T-cell (primary cell): ENCODE data around the gene PUDP. TPM values are rescaled to one million over a fixed set of nuclear protein-coding genes. Genes with fewer than 3 reads are reported as not detected.

Experiments
- ATAC-seq, 4 experiments: fragments of 200-7000 bp in 3 of 4; fragments of 150-1000 bp in 1 of 4; cut with Tn5 transposase; replicated peaks in 1 of 4; 1 replicate in 3 of 4; 2 replicates in 1 of 4; pipeline ENCODE4 v1.10.0; 2021; ENCODE audit warnings: moderate library complexity in 3 of 4, mild to moderate bottlenecking in 2 of 4, moderate number of reproducible peaks in 1 of 4
- CTCF ChIA-PET, 2 donors: fragments of 300-600 bp; sonication (Branson Sonifier 250); formaldehyde crosslinking; loops; one replicate each; lab custom pipeline; 2022; ENCODE audit warnings: antibody characterized with exemption in 2 of 2; lab: Charles Lee
- POLR2A ChIA-PET, 2 donors: fragments of 300-600 bp; sonication (Branson Sonifier 250); formaldehyde crosslinking; loops; one replicate each; lab custom pipeline; 2022; ENCODE audit warnings: antibody characterized with exemption in 2 of 2; lab: Charles Lee
- DNase-seq, 35 experiments: peaks; one replicate each; pipeline versions ENCODE4 v3.0.0 to v3.0.0-alpha.2; 2013 to 2023
- H3K27ac ChIP-seq: one replicate; pipeline ENCODE4 v1.5.1; 2013; ENCODE audit warnings: low read length
- H3K27me3 ChIP-seq, 2 experiments: replicated peaks in 1 of 2; 1 replicate in 1 of 2; 2 replicates in 1 of 2; pipeline versions ENCODE4 v1.6.1 to v1.7.0; 2013; ENCODE audit warnings: low read length in 1 of 2, mixed read lengths in 1 of 2; ENCODE audit not compliant: control insufficient read depth in 2 of 2, insufficient read depth in 2 of 2; ENCODE audit errors: extremely low read depth in 1 of 2
- H3K36me3 ChIP-seq, 2 donors: 1 replicate in 1 of 2; 2 replicates in 1 of 2; pipeline versions ENCODE4 v1.6.1 to v1.7.0; 2013; ENCODE audit warnings: low read length in 1 of 2; ENCODE audit not compliant: control insufficient read depth in 2 of 2, insufficient read depth in 1 of 2; ENCODE audit errors: extremely low read depth in 1 of 2
- H3K4me1 ChIP-seq, 2 experiments: 1 replicate in 1 of 2; 2 replicates in 1 of 2; pipeline versions ENCODE4 v1.6.1 to v1.7.0; 2013; ENCODE audit warnings: low read length in 2 of 2, mixed read lengths in 1 of 2; ENCODE audit not compliant: insufficient read depth in 2 of 2, control insufficient read depth in 1 of 2; ENCODE audit errors: extremely low read depth in 1 of 2
- H3K4me3 ChIP-seq, 2 donors: 1 replicate in 1 of 2; 2 replicates in 1 of 2; pipeline versions ENCODE4 v1.5.1 to v1.7.0; 2013; ENCODE audit warnings: mild to moderate bottlenecking in 2 of 2, low read length in 1 of 2, moderate library complexity in 1 of 2; ENCODE audit not compliant: control insufficient read depth in 1 of 2; ENCODE audit errors: extremely low read depth in 1 of 2
- H3K9me3 ChIP-seq: 2 replicates; pipeline ENCODE4 v1.7.0; 2013
- H3K27ac Mint-ChIP-seq, 2 donors: one replicate each; pipeline ENCODE4 v1.8.0; 2020 to 2021; ENCODE audit warnings: mild to moderate bottlenecking in 2 of 2, mixed read lengths in 2 of 2
- H3K27me3 Mint-ChIP-seq, 2 donors: one replicate each; pipeline ENCODE4 v1.8.0; 2021 to 2022; ENCODE audit warnings: mixed read lengths in 2 of 2
- H3K36me3 Mint-ChIP-seq: one replicate; pipeline ENCODE4 v1.8.0; 2021; ENCODE audit warnings: mixed read lengths
- H3K4me1 Mint-ChIP-seq, 3 donors: one replicate each; pipeline ENCODE4 v1.8.0; 2020 to 2022; ENCODE audit warnings: mixed read lengths in 3 of 3, mild to moderate bottlenecking in 1 of 3
- H3K4me3 Mint-ChIP-seq, 3 donors: one replicate each; pipeline ENCODE4 v1.8.0; 2020 to 2022; ENCODE audit warnings: mild to moderate bottlenecking in 3 of 3, mixed read lengths in 3 of 3, moderate library complexity in 3 of 3
- H3K9me3 Mint-ChIP-seq, 3 donors: one replicate each; pipeline ENCODE4 v1.8.0; 2020 to 2022; ENCODE audit warnings: mixed read lengths in 3 of 3
- WGBS: methylation state at CpG from one replicate; pipeline ENCODE4 v1.1.5; 2013; ENCODE audit warnings: missing lambda C conversion rate; ENCODE audit not compliant: insufficient coverage; 5-methylcytosine and 5-hydroxymethylcytosine counted together
- total RNA-seq, 35 experiments: library from RNA in 6 of 35; stranded (reverse) in 6 of 35; fragments of 120-200 nt in 1 of 35; gene quantifications; one replicate each; pipeline versions ENCODE4 v1.2.1 to v1.2.4 and lab custom pipeline; 2013 to 2026

Gene PUDP
- total RNA-seq, 5 donors from 2014 or later (not counting 1 experiment from before 2014, with no cell fraction given) = 9.7 to 15.0 (median 10.1) TPM

GRCh38 chrX:7074148-7074907, 73.6 kb downstream of the PUDP start:
- Histone ChIP-seq H3K36me3 (peaks cover 0 to 17% of the 10 kb centered on the region in 2 donors), H3K4me1 (peaks cover 18 to 21% of the 10 kb centered on the region in 2 experiments), H3K4me3 (no peak overlapping the region), H3K9me3 (no peaks in the 10 kb centered on the region), H3K27ac (no peak overlapping the region), H3K27me3 (no peaks in the 10 kb centered on the region)
- WGBS = 100% methylated on average over 1 of the region's 9 CpGs
- Mint-ChIP-seq H3K9me3 (no peaks in the 10 kb centered on the region), H3K4me1 (peaks cover 29 to 59% (median 42%) of the 10 kb centered on the region in 3 donors), H3K4me3 (peak overlapping the region in 1 of 3 donors; percentile 10), H3K36me3 (peaks cover 7% of the 10 kb centered on the region), H3K27me3 (no peaks in the 10 kb centered on the region), H3K27ac (no peak overlapping the region)
- POLR2A ChIA-PET = interaction anchor here in 1 of 2 donors (1.0 kb wide), 1 partner anchor 26 kb away, joined by 5 read pairs; no protein-coding TSS in a partner anchor
- peak in 1 of 4 experiments; percentile 51 for ATAC-seq
- DNase-seq = no peak
- CTCF ChIA-PET = interaction anchor here in 1 of 2 donors (0.6 kb wide), 1 partner anchor 1123 kb away, joined by 4 read pairs; no protein-coding TSS in a partner anchor

- H3K27me3 Mint-ChIP-seq = no peaks in the 10 kb centered on the region
- Histone ChIP-seq H3K27me3 (no peaks in the 10 kb centered on the region), H3K4me1 (peaks cover 23 to 24% of the 10 kb centered on the region in 2 experiments), H3K36me3 (peaks cover 0 to 17% of the 10 kb centered on the region in 2 donors), H3K9me3 (no peaks in the 10 kb centered on the region), H3K27ac (no peak overlapping the region), H3K4me3 (no peak overlapping the region)
- H3K27ac Mint-ChIP-seq = no peak overlapping the region
- WGBS = no CpG with 5 or more reads among the region's 3 CpGs
- peaks cover 7% of the 10 kb centered on the region for H3K36me3 Mint-ChIP-seq
- ChIA-PET POLR2A (interaction anchor here in 1 of 2 donors (0.5 kb wide), 1 partner anchor 30 kb away, joined by 3 read pairs; no protein-coding TSS in a partner anchor), CTCF (interaction anchor here in 1 of 2 donors (0.6 kb wide), 1 partner anchor 16 kb away, joined by 3 read pairs; no protein-coding TSS in a partner anchor)
- DNase-seq = no peak
- H3K4me3 Mint-ChIP-seq = no peak overlapping the region
- H3K4me1 Mint-ChIP-seq = peaks cover 38 to 62% (median 51%) of the 10 kb centered on the region in 3 donors
- H3K9me3 Mint-ChIP-seq = no peaks in the 10 kb centered on the region
- ATAC-seq = no peak
Observed at GRCh38 chrX:7073336-7073735, 74.6 kb downstream of the PUDP start.

- Histone ChIP-seq H3K27me3 (no peaks in the 10 kb centered on the region), H3K36me3 (peaks cover 0 to 17% of the 10 kb centered on the region in 2 donors), H3K9me3 (no peaks in the 10 kb centered on the region), H3K4me1 (peaks cover 23 to 24% of the 10 kb centered on the region in 2 experiments), H3K4me3 (no peak overlapping the region), H3K27ac (no peak overlapping the region)
- WGBS = no CpG with 5 or more reads among the region's 7 CpGs
- no peak overlapping the region for H3K4me3 Mint-ChIP-seq
- no peak overlapping the region for H3K27ac Mint-ChIP-seq
- no peak for DNase-seq
- peaks cover 41 to 66% (median 54%) of the 10 kb centered on the region in 3 donors for H3K4me1 Mint-ChIP-seq
- peaks cover 7% of the 10 kb centered on the region for H3K36me3 Mint-ChIP-seq
- no peaks in the 10 kb centered on the region for H3K9me3 Mint-ChIP-seq
- H3K27me3 Mint-ChIP-seq = no peaks in the 10 kb centered on the region
- ChIA-PET POLR2A (interaction anchor here in 1 of 2 donors (0.5 kb wide), 1 partner anchor 30 kb away, joined by 3 read pairs; no protein-coding TSS in a partner anchor), CTCF (no interaction called here)
- ATAC-seq = no peak
Observed at GRCh38 chrX:7072856-7073255, 75.1 kb downstream of the PUDP start.

GRCh38 chrX:7071390-7071789, 76.6 kb downstream of the PUDP start:
- H3K4me3 Mint-ChIP-seq = no peak overlapping the region
- H3K9me3 Mint-ChIP-seq = no peaks in the 10 kb centered on the region
- H3K27me3 ChIP-seq = no peaks in the 10 kb centered on the region
- peaks cover 13% of the 10 kb centered on the region for H3K36me3 Mint-ChIP-seq
- peaks cover 41 to 65% (median 52%) of the 10 kb centered on the region in 3 donors for H3K4me1 Mint-ChIP-seq
- ChIA-PET POLR2A (no interaction called here), CTCF (interaction anchor here in 1 of 2 donors (0.6 kb wide), 2 partner anchors 10 to 89 kb away, joined by 4 read pairs; no protein-coding TSS in a partner anchor)
- DNase-seq = no peak
- no peak overlapping the region for H3K27ac ChIP-seq
- ATAC-seq = no peak
- WGBS = no CpG with 5 or more reads among the region's 3 CpGs
- H3K4me3 ChIP-seq = no peak overlapping the region
- H3K4me1 ChIP-seq = peaks cover 14 to 22% of the 10 kb centered on the region in 2 experiments
- no peaks in the 10 kb centered on the region for H3K27me3 Mint-ChIP-seq
- H3K9me3 ChIP-seq = no peaks in the 10 kb centered on the region
- H3K36me3 ChIP-seq = peaks cover 0 to 9% of the 10 kb centered on the region in 2 donors
- no peak overlapping the region for H3K27ac Mint-ChIP-seq

GRCh38 chrX:7069556-7069955, 78.4 kb downstream of the PUDP start:
- DNase-seq (no peak), ATAC-seq (no peak)
- Mint-ChIP-seq H3K27me3 (no peaks in the 10 kb centered on the region), H3K4me3 (peak overlapping the region in 1 of 3 donors; percentile 72), H3K9me3 (no peaks in the 10 kb centered on the region), H3K4me1 (peaks cover 43 to 55% (median 51%) of the 10 kb centered on the region in 3 donors), H3K36me3 (peaks cover 14% of the 10 kb centered on the region), H3K27ac (peak overlapping the region in 1 of 2 donors; percentile 25)
- Histone ChIP-seq H3K9me3 (no peaks in the 10 kb centered on the region), H3K36me3 (no peaks in the 10 kb centered on the region), H3K4me3 (no peak overlapping the region), H3K4me1 (peaks cover 11% of the 10 kb centered on the region in 2 experiments), H3K27me3 (no peaks in the 10 kb centered on the region), H3K27ac (no peak overlapping the region)
- CTCF ChIA-PET = no interaction called here
- 100% methylated on average over 1 of the region's 2 CpGs for WGBS
- POLR2A ChIA-PET = no interaction called here

GRCh38 chrX:7068939-7069367, 79.0 kb downstream of the PUDP start:
- H3K36me3 ChIP-seq = no peaks in the 10 kb centered on the region
- 16% methylated on average over 9 of the region's 10 CpGs for WGBS
- no peaks in the 10 kb centered on the region for H3K27me3 Mint-ChIP-seq
- ChIA-PET CTCF (no interaction called here), POLR2A (no interaction called here)
- no peaks in the 10 kb centered on the region for H3K27me3 ChIP-seq
- DNase-seq (peak in 10 of 35 experiments; percentile 2 to 40 (median 11)), ATAC-seq (peak in 2 of 4 experiments; percentile 58 to 59)
- peaks cover 40 to 55% (median 51%) of the 10 kb centered on the region in 3 donors for H3K4me1 Mint-ChIP-seq
- peak overlapping the region in 1 of 3 donors; percentile 72 for H3K4me3 Mint-ChIP-seq
- H3K4me3 ChIP-seq = no peak overlapping the region
- no peak overlapping the region for H3K27ac ChIP-seq
- no peaks in the 10 kb centered on the region for H3K9me3 Mint-ChIP-seq
- H3K4me1 ChIP-seq = peaks cover 8 to 9% of the 10 kb centered on the region in 2 experiments
- H3K27ac Mint-ChIP-seq = peak overlapping the region in 1 of 2 donors; percentile 76
- H3K36me3 Mint-ChIP-seq = peaks cover 14% of the 10 kb centered on the region
- no peaks in the 10 kb centered on the region for H3K9me3 ChIP-seq
